NK-92 (cell line): ENCODE measurements around the gene PATJ.
"Not testable (repeated sequence)": the region's sequence is repeated elsewhere in the genome, so short reads cannot be mapped to it uniquely, and the experiment has no call there.

Source experiments
- DNase-seq: peaks from one replicate; lab custom pipeline; 2025; ENCODE audit not compliant: unreplicated experiment; lab: John Stamatoyannopoulos, UW

The PATJ gene

GRCh38 chr1:61819421-61819820 is 77.1 kb downstream of the PATJ start:
- no peak for DNase-seq

- no peak for DNase-seq
Measured at GRCh38 chr1:61825393-61825792, 83.1 kb downstream of the PATJ start.

GRCh38 chr1:61828805-61829204 is 86.5 kb downstream of the PATJ start:
- DNase-seq, result no peak

- DNase-seq, result no peak
Measured at GRCh38 chr1:61836649-61837048, 94.4 kb downstream of the PATJ start.

GRCh38 chr1:61837607-61838006 is 95.3 kb downstream of the PATJ start:
- DNase-seq, result not testable (repeated sequence)

- DNase-seq, result no peak
Measured at GRCh38 chr1:61839679-61840078, 97.4 kb downstream of the PATJ start.

GRCh38 chr1:61842036-61842435 is 99.8 kb downstream of the PATJ start:
- no peak for DNase-seq

GRCh38 chr1:61842863-61843514 is 100.7 kb downstream of the PATJ start:
- DNase-seq, result no peak

GRCh38 chr1:61844006-61844405 is 101.7 kb downstream of the PATJ start:
- no peak for DNase-seq

GRCh38 chr1:61844664-61845063 is 102.4 kb downstream of the PATJ start:
- not testable (repeated sequence) for DNase-seq

GRCh38 chr1:61851235-61851634 is 109.0 kb downstream of the PATJ start:
- no peak for DNase-seq

GRCh38 chr1:61851849-61852669 is 109.8 kb downstream of the PATJ start:
- no peak for DNase-seq

- DNase-seq, result no peak
Measured at GRCh38 chr1:61852670-61853015, 110.4 kb downstream of the PATJ start.

GRCh38 chr1:61853583-61853982 is 111.3 kb downstream of the PATJ start:
- DNase-seq, result no peak

- no peak for DNase-seq
Measured at GRCh38 chr1:61864489-61864888, 122.2 kb downstream of the PATJ start.

GRCh38 chr1:61865646-61866220 is 123.5 kb downstream of the PATJ start:
- DNase-seq, result no peak

GRCh38 chr1:61869691-61870109 is 127.4 kb downstream of the PATJ start:
- DNase-seq, result no peak

GRCh38 chr1:61872206-61872605 is 129.9 kb downstream of the PATJ start:
- no peak for DNase-seq

GRCh38 chr1:61873581-61873980 is 131.3 kb downstream of the PATJ start:
- no peak for DNase-seq

GRCh38 chr1:61873994-61874393 is 131.7 kb downstream of the PATJ start:
- no peak for DNase-seq

GRCh38 chr1:61875198-61875597 is 132.9 kb downstream of the PATJ start:
- no peak for DNase-seq

- DNase-seq, result not testable (repeated sequence)
Measured at GRCh38 chr1:61879887-61880474, 137.7 kb downstream of the PATJ start.
